A673 (cell line): ENCODE data around the gene CENPA. TPM values are rescaled to one million over a fixed set of nuclear protein-coding genes. Genes with fewer than 3 reads are reported as not detected.

Source experiments
- BruUV-seq: library from RNA; stranded (reverse); fragments of 400-500 nt; replicated peaks from 2 replicates; lab custom pipeline; 2021; lab: Mats Ljungman, UMichigan
- CTCF ChIA-PET: fragments of 300-600 bp; sonication (Branson Sonifier 250); formaldehyde crosslinking; loops from one replicate; lab custom pipeline; 2022; ENCODE audit warnings: antibody characterized with exemption; lab: Charles Lee
- POLR2A ChIA-PET: fragments of 300-600 bp; sonication (Branson Sonifier 250); formaldehyde crosslinking; loops from one replicate; lab custom pipeline; 2022; ENCODE audit warnings: antibody characterized with exemption; ENCODE audit not compliant: low non-redundant PET; lab: Charles Lee
- DNase-seq: peaks from one replicate; pipeline ENCODE4 v3.0.0-alpha.2; 2015; ENCODE audit warnings: low spot score
- H3K27ac ChIP-seq: fragments of 200-600 bp; sonication (generic); 2 replicates; pipeline ENCODE4 v1.5.1; 2016; ENCODE audit warnings: mixed run types, low read depth, mild to moderate bottlenecking, mixed read lengths, antibody characterized with exemption, low read length; ENCODE audit not compliant: poor library complexity, severe bottlenecking
- H3K27me3 ChIP-seq: fragments of 200-600 bp; sonication (generic); replicated peaks from 2 replicates; pipeline ENCODE4 v1.6.1; 2017; ENCODE audit warnings: mixed run types, low read depth, mild to moderate bottlenecking, mixed read lengths, antibody characterized with exemption, low read length; ENCODE audit not compliant: insufficient read depth, poor library complexity
- H3K36me3 ChIP-seq: fragments of 200-600 bp; sonication (generic); 2 replicates; pipeline ENCODE4 v1.6.1; 2016; ENCODE audit warnings: mixed run types, mild to moderate bottlenecking, mixed read lengths, antibody characterized with exemption, low read length; ENCODE audit not compliant: insufficient read depth, poor library complexity, severe bottlenecking
- H3K4me1 ChIP-seq: fragments of 200-600 bp; sonication (generic); 2 replicates; pipeline ENCODE4 v1.6.1; 2017; ENCODE audit warnings: mixed run types, mild to moderate bottlenecking, mixed read lengths, antibody characterized with exemption, low read length; ENCODE audit not compliant: insufficient read depth, poor library complexity, severe bottlenecking
- H3K4me3 ChIP-seq: fragments of 200-600 bp; sonication (generic); 2 replicates; pipeline ENCODE4 v1.5.1; 2016; ENCODE audit warnings: low read depth, mixed run types, mild to moderate bottlenecking, mixed read lengths, low read length; ENCODE audit not compliant: poor library complexity, severe bottlenecking
- H3K9me3 ChIP-seq: fragments of 200-600 bp; sonication (generic); 2 replicates; pipeline ENCODE4 v1.6.1; 2016; ENCODE audit warnings: mixed run types, low read depth, mild to moderate bottlenecking, mixed read lengths, antibody characterized with exemption, low read length; ENCODE audit not compliant: poor library complexity, severe bottlenecking
- CTCF ChIP-seq: fragments of 300-800, 200-600 bp; sonication (generic); conservative IDR thresholded peaks from 2 replicates; pipeline ENCODE4 v1.5.1; 2017; ENCODE audit warnings: low read depth, mild to moderate bottlenecking, antibody characterized with exemption, low read length, moderate library complexity, mixed read lengths
- EZH2 ChIP-seq: fragments of 200-600 bp; sonication (generic); IDR thresholded peaks from 2 replicates; pipeline ENCODE4 v1.6.1; 2017; ENCODE audit warnings: borderline replicate concordance, low read depth, mild to moderate bottlenecking, mixed read lengths, antibody characterized with exemption, low read length; ENCODE audit not compliant: poor library complexity, severe bottlenecking
- intact Hi-C: fragments of 100-400 bp; cut with micrococcal nuclease; formaldehyde crosslinking; loops from one replicate; pipeline ENCODE4 v1.10.0; 2022; ENCODE audit not compliant: unreplicated experiment
- total RNA-seq: library from RNA; stranded (reverse); gene quantifications from 2 replicates; pipeline ENCODE4 v1.2.3, GENCODE V29; 2021

Gene CENPA
- total RNA-seq, 1 experiment from 2014 or later, result 59.2 TPM

- Histone ChIP-seq H3K9me3 (no peaks in the 10 kb centered on the region), H3K4me3 (no peak overlapping the region), H3K27ac (peak overlapping the region; percentile 2), H3K36me3 (no peaks in the 10 kb centered on the region), H3K27me3 (no peaks in the 10 kb centered on the region), H3K4me1 (peaks cover 43% of the 10 kb centered on the region)
- no TSS peak for BruUV-seq
- DNase-seq, result peak; percentile 86
- CTCF ChIA-PET, result no interaction called here
- TF ChIP-seq CTCF (no peak), EZH2 (no peak)
- intact Hi-C loops, result no loop called here
- POLR2A ChIA-PET, result no interaction called here
Measured at GRCh38 chr2:26752656-26753055, 33.2 kb upstream of the CENPA start.

- ChIA-PET CTCF (no interaction called here), POLR2A (no interaction called here)
- no peak for TF ChIP-seq CTCF
- TF ChIP-seq EZH2, result no peak
- H3K9me3 ChIP-seq, result no peaks in the 10 kb centered on the region
- intact Hi-C loops, result no loop called here
- H3K27ac ChIP-seq, result no peak overlapping the region
- H3K4me3 ChIP-seq, result no peak overlapping the region
- BruUV-seq, result no TSS peak
- peaks cover 48% of the 10 kb centered on the region for H3K4me1 ChIP-seq
- no peak for DNase-seq
- H3K36me3 ChIP-seq, result no peaks in the 10 kb centered on the region
- no peaks in the 10 kb centered on the region for H3K27me3 ChIP-seq
Measured at GRCh38 chr2:26754539-26754938, 31.3 kb upstream of the CENPA start.

GRCh38 chr2:26754972-26755670 is 30.7 kb upstream of the CENPA start:
- no peak for DNase-seq
- H3K27ac ChIP-seq, result no peak overlapping the region
- H3K4me1 ChIP-seq, result peaks cover 42% of the 10 kb centered on the region
- ChIA-PET CTCF (no interaction called here), POLR2A (no interaction called here)
- TF ChIP-seq EZH2 (no peak), CTCF (no peak)
- no peaks in the 10 kb centered on the region for H3K27me3 ChIP-seq
- no peaks in the 10 kb centered on the region for H3K36me3 ChIP-seq
- no peak overlapping the region for H3K4me3 ChIP-seq
- no peaks in the 10 kb centered on the region for H3K9me3 ChIP-seq
- intact Hi-C loops, result no loop called here
- BruUV-seq, result no TSS peak
